NCI-H1417 (cell line): ENCODE data around the gene SKP2.
"Not testable (repeated sequence)": the region's sequence is repeated elsewhere in the genome, so short reads cannot be mapped to it uniquely, and the experiment has no call there.

ENCODE experiments used
- DNase-seq, 3 experiments: peaks; one replicate each; lab custom pipeline; 2025; lab: John Stamatoyannopoulos, UW

The SKP2 gene

GRCh38 chr5:36151434-36152323 lies at the start of gene SKP2, which contains the start of gene LMBRD2:
SKP2 (plus strand) TSS chr5:36152111; CDS start chr5:36152263, 152 bp downstream.
LMBRD2 (minus strand) TSS chr5:36151887; CDS start chr5:36143349, 8,538 bp downstream.
- DNase-seq = peak; percentile 99

GRCh38 chr5:36105819-36106218 lies 46.1 kb upstream of the SKP2 start:
- no peak for DNase-seq

DNA sequence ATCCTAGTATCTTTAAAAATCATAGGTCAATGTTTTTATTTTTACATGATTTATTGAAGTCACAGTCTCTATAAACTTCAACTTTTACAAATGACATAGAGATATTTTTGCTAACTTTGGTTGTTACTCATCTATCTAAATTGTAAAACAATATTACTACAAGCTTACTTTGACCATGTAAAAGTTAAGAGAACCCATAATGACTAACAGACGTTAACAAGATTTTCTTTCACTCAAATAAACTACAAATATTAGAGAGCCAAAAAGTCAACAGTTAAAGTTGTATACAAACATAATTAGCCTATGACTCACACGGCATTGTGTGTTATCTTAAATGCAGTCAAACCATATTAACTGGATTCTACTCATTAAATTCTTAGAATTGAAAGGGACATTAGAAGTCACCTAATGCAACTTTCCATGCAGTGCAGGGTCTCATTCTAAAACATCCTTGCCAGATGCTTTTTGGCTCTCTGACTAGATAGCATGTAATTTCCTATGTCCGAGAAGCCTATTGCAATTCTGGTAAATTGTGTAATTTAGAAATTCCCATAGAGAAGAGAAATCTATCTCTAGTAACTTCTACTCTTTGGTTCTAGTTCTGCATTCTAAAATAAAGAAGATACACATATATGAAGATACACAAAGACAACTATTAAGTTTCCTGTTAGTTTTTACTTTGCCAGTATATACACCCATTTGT lies 43.0 kb upstream of the SKP2 start:
- DNase-seq = no peak

GRCh38 chr5:36111238-36111637 lies 40.7 kb upstream of the SKP2 start:
- DNase-seq = no peak

- no peak for DNase-seq
These were observed 26.0 kb upstream of the SKP2 start for GRCh38 chr5:36125868-36126267.

DNA sequence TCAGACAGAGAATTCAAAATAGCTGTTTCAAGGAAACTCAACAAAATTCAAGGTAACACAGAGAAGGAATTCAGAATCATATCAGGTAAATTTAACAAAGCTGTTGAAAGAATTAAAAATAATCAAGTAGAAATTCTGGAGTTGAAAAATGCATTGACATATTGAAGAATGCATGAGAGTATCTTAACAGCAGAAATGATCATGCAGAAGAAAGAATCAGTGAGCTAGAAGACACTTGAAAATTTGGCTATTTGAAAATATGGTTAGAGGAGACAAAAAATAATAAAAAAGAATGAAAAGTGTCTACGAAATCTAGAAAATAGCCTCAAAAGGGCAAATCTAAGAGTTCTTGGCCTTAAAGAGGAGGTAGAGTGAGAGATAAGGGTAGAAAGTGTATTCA lies 23.1 kb upstream of the SKP2 start:
- no peak for DNase-seq

DNA sequence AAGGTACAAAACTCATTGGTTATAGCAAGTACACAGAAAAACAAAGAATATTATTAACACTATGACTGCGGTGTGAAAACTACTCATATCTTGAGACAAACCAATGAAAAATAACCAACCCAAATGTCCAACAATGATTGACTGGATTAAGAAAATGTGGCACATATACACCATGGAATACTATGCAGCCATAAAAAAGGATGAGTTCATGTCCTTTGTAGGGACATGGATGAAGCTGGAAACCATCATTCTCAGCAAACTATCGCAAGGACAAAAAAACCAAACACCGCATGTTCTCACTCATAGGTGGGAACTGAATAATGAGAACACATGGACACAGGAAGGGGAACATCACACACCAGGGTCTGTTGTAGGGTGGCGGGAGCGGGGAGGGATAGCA lies 22.2 kb upstream of the SKP2 start:
- not testable (repeated sequence) for DNase-seq

- DNase-seq = not testable (repeated sequence)
These were observed 18.9 kb upstream of the SKP2 start for GRCh38 chr5:36133009-36133408.

DNA sequence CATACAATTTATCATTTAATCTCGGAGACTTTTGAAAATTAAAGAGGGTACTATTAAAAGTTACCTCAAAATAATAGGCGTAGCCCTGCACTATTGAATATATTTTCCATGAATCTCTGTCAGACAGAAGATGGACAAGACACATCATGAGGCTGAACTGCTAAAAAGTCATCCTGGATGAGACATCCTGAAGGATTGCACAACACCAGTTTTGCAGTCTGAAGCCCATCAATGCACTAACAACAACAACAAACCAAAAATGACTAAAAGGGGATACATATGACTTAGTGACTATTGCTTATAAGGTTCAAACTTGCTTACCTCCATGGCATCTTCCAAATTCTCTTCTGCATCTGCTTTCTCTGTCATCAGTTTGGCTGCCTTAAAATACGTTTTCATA lies 15.9 kb upstream of the SKP2 start:
- no peak for DNase-seq

GRCh38 chr5:36136581-36136980 lies 15.3 kb upstream of the SKP2 start:
- no peak for DNase-seq

- DNase-seq = no peak
These were observed 12.8 kb upstream of the SKP2 start for GRCh38 chr5:36138900-36139683.

GRCh38 chr5:36145311-36145710 lies 6.6 kb upstream of the SKP2 start:
- no peak for DNase-seq

DNA sequence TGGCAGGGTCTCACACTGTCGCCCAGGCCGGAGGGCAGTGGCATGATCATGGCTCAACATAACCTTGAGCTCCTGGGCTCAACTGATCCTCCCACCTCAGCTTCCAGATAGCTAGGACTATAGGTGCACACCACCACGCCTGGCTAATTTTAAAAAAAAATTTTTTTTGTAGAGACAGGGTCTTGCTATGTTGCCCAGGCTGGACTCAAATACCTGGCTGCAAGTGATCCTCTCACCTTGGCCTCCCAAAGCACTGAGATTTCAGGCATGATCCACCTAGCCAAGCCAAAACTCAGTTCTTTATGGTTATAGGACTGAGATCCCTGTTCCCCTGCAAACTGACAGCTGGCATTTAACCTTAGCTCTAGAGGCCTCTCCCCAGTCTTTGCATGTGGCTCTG lies 5.5 kb upstream of the SKP2 start:
- no peak for DNase-seq

- no peak for DNase-seq
These were observed 4.2 kb upstream of the SKP2 start for GRCh38 chr5:36147681-36148080.

- DNase-seq = peak; percentile 58 to 85 (median 75)
These were observed 1.1 kb upstream of the SKP2 start for GRCh38 chr5:36150676-36151433.

GRCh38 chr5:36152324-36153297 lies 700 bp downstream of the SKP2 start:
- DNase-seq = peak; percentile 44 to 88 (median 81)

- DNase-seq = no peak
These were observed 1.4 kb downstream of the SKP2 start for GRCh38 chr5:36153298-36153677.

- DNase-seq = no peak
These were observed 1.8 kb downstream of the SKP2 start for GRCh38 chr5:36153726-36154125.

GRCh38 chr5:36155291-36155690 lies 3.4 kb downstream of the SKP2 start:
- DNase-seq = no peak

GRCh38 chr5:36156121-36156601 lies 4.2 kb downstream of the SKP2 start:
- DNase-seq = no peak
